Omental fat pad (tissue), 4 donors: ENCODE measurements around the gene PHF11. TPM values are rescaled to one million over a fixed set of nuclear protein-coding genes. Genes with fewer than 3 reads are reported as not detected.

Experiments used
- ATAC-seq: fragments of 150-250 bp; one replicate; pipeline ENCODE4 v1.9.1; 2016; ENCODE audit warnings: mild to moderate bottlenecking, moderate library complexity; ENCODE audit not compliant: low FRiP score
- DNase-seq: peaks from one replicate; pipeline ENCODE4 v3.0.0-alpha.2; 2019; ENCODE audit warnings: low spot score
- CTCF ChIP-seq, 3 donors: fragments of 450-650 bp; IDR thresholded peaks; one replicate each; pipeline ENCODE4 v1.5.1; 2016 to 2017; ENCODE audit warnings: antibody characterized with exemption in 3 of 3, mild to moderate bottlenecking in 3 of 3, moderate library complexity in 2 of 3
- total RNA-seq, 4 donors: library from RNA; depleted of rRNA; stranded (reverse); fragments of >200 nt; gene quantifications; one replicate each; pipeline ENCODE4 v1.1.0, GENCODE V29; 2016

PHF11 gene
- total RNA-seq, 4 donors from 2014 or later: 22.9 to 54.2 (median 26.9) TPM

GRCh38 chr13:49498206-49498605, 2.5 kb downstream of the PHF11 start:
- ATAC-seq: no peak
- TF ChIP-seq CTCF (IDR thresholded peaks at IDR 0.05): no peak
- no peak for DNase-seq

- no peak for TF ChIP-seq CTCF (IDR thresholded peaks at IDR 0.05)
- DNase-seq (no peak), ATAC-seq (no peak)
Observed at GRCh38 chr13:49499889-49500660, 4.3 kb downstream of the PHF11 start.

GRCh38 chr13:49502954-49503353, 7.2 kb downstream of the PHF11 start:
- TF ChIP-seq CTCF (IDR thresholded peaks at IDR 0.05): no peak
- ATAC-seq (peak; percentile 32), DNase-seq (no peak)

- DNase-seq (no peak), ATAC-seq (no peak)
- TF ChIP-seq CTCF (IDR thresholded peaks at IDR 0.05): no peak
Observed at GRCh38 chr13:49503951-49504350, 8.2 kb downstream of the PHF11 start.

- ATAC-seq: no peak
- no peak for DNase-seq
- no peak for TF ChIP-seq CTCF (IDR thresholded peaks at IDR 0.05)
Observed at GRCh38 chr13:49512578-49512977, 16.8 kb downstream of the PHF11 start.

GRCh38 chr13:49516467-49516866, 20.7 kb downstream of the PHF11 start:
- ATAC-seq (no peak), DNase-seq (no peak)
- no peak for TF ChIP-seq CTCF (IDR thresholded peaks at IDR 0.05)

- no peak for TF ChIP-seq CTCF (IDR thresholded peaks at IDR 0.05)
- DNase-seq: no peak
- no peak for ATAC-seq
Observed at GRCh38 chr13:49517461-49517860, 21.7 kb downstream of the PHF11 start.
